ENCODE data around the gene FCRL1. TPM values are rescaled to one million over a fixed set of nuclear protein-coding genes. Genes with fewer than 3 reads are reported as not detected.
A peak's percentile ranks its signal among the peaks of the same experiment; 100 is the strongest.

FCRL1 gene
- total RNA-seq, 2 experiments from 2014 or later, result 62.8 to 72.6 TPM

GRCh38 chr1:157753611-157754010 lies 66.3 kb downstream of the FCRL1 start:
- H3K79me2 ChIP-seq (ENCODE audit: insufficient read depth, low read depth, low read length), result no peaks in the 10 kb centered on the region
- ChIA-PET POLR2A (no interaction called here), CTCF (ENCODE audit: unreplicated experiment) (no interaction called here)
- H3K9me3 ChIP-seq (ENCODE audit: low read length), result peaks cover under 1% of the 10 kb centered on the region; the same call in 1 of the 2 replicates
- intact Hi-C loops (cut with micrococcal nuclease; ENCODE audit: unreplicated experiment), result loop anchor here (10.0 kb wide), 1 partner anchor 99 kb away; no protein-coding TSS in a partner anchor
- peaks cover under 1% of the 10 kb centered on the region; the same call in 1 of the 2 replicates for H3K36me3 ChIP-seq (ENCODE audit: insufficient read depth, low read length)
- no peak for DNase-seq (ENCODE audit: low spot score)
- TF ChIP-seq CTCF (conservative IDR thresholded peaks at IDR 0.05; ENCODE audit: low read length), result no peak
- no peak for TF ChIP-seq EZH2phosphoT487 (IDR thresholded peaks at IDR 0.05; ENCODE audit: borderline replicate concordance, low read depth, low read length)
- no TSS peak for BruUV-seq (replicated peaks)
- no peak overlapping the region for H3K27ac ChIP-seq (ENCODE audit: low read depth, low read length, poor library complexity, severe bottlenecking)
- no peak overlapping the region for H3K4me2 ChIP-seq (ENCODE audit: low read length)
- no peaks in the 10 kb centered on the region for H4K20me1 ChIP-seq (ENCODE audit: insufficient read depth, low read length)
- peaks cover 8% of the 10 kb centered on the region for H3K4me1 ChIP-seq (ENCODE audit: insufficient read depth, low read length, poor library complexity, severe bottlenecking)
- no peak overlapping the region for H2AFZ ChIP-seq (ENCODE audit: low read length)
- no peak overlapping the region for H3K4me3 ChIP-seq (ENCODE audit: low read depth, low read length, poor library complexity, severe bottlenecking)
- H3K9me2 ChIP-seq (ENCODE audit: insufficient read depth, low read length), result no peaks in the 10 kb centered on the region

- TF ChIP-seq EZH2phosphoT487 (IDR thresholded peaks at IDR 0.05; ENCODE audit: borderline replicate concordance, low read depth, low read length), result no peak
- peak; percentile 47 for TF ChIP-seq CTCF (conservative IDR thresholded peaks at IDR 0.05; ENCODE audit: low read length)
- intact Hi-C loops (cut with micrococcal nuclease; ENCODE audit: unreplicated experiment), result loop anchor here (10.0 kb wide), 1 partner anchor 96 kb away; no protein-coding TSS in a partner anchor
- DNase-seq (ENCODE audit: low spot score), result no peak
- no peak overlapping the region for H3K27ac ChIP-seq (ENCODE audit: low read depth, low read length, poor library complexity, severe bottlenecking)
- ChIA-PET POLR2A (interaction anchor here (2.1 kb wide), 1 partner anchor 11 kb away, joined by 8 read pairs; no protein-coding TSS in a partner anchor), CTCF (ENCODE audit: unreplicated experiment) (no interaction called here)
- H3K79me2 ChIP-seq (ENCODE audit: insufficient read depth, low read depth, low read length), result no peaks in the 10 kb centered on the region
- no peak overlapping the region for H3K4me2 ChIP-seq (ENCODE audit: low read length)
- no peaks in the 10 kb centered on the region; the same call in 1 of the 2 replicates for H3K36me3 ChIP-seq (ENCODE audit: insufficient read depth, low read length)
- H2AFZ ChIP-seq (ENCODE audit: low read length), result 0 out of 2 replicates have a peak overlapping the region, but pooled peaks have one; percentile 15
- peaks cover 4% of the 10 kb centered on the region for H3K4me1 ChIP-seq (ENCODE audit: insufficient read depth, low read length, poor library complexity, severe bottlenecking)
- no peak overlapping the region for H3K4me3 ChIP-seq (ENCODE audit: low read depth, low read length, poor library complexity, severe bottlenecking)
- no TSS peak for BruUV-seq (replicated peaks)
- no peaks in the 10 kb centered on the region for H4K20me1 ChIP-seq (ENCODE audit: insufficient read depth, low read length)
- no peaks in the 10 kb centered on the region for H3K9me2 ChIP-seq (ENCODE audit: insufficient read depth, low read length)
- H3K9me3 ChIP-seq (ENCODE audit: low read length), result no peaks in the 10 kb centered on the region
Measured at GRCh38 chr1:157751283-157751682, 68.6 kb downstream of the FCRL1 start.

- Histone ChIP-seq H3K9me2 (ENCODE audit: insufficient read depth, low read length) (no peaks in the 10 kb centered on the region), H3K4me1 (ENCODE audit: insufficient read depth, low read length, poor library complexity, severe bottlenecking) (peaks cover 4% of the 10 kb centered on the region), H3K4me3 (ENCODE audit: low read depth, low read length, poor library complexity, severe bottlenecking) (no peak overlapping the region), H3K4me2 (ENCODE audit: low read length) (no peak overlapping the region), H3K79me2 (ENCODE audit: insufficient read depth, low read depth, low read length) (no peaks in the 10 kb centered on the region), H2AFZ (ENCODE audit: low read length) (no peak overlapping the region), H3K27ac (ENCODE audit: low read depth, low read length, poor library complexity, severe bottlenecking) (no peak overlapping the region), H4K20me1 (ENCODE audit: insufficient read depth, low read length) (no peaks in the 10 kb centered on the region), H3K9me3 (ENCODE audit: low read length) (no peaks in the 10 kb centered on the region), H3K36me3 (ENCODE audit: insufficient read depth, low read length) (no peaks in the 10 kb centered on the region)
- no peak for TF ChIP-seq EZH2phosphoT487 (IDR thresholded peaks at IDR 0.05; ENCODE audit: borderline replicate concordance, low read depth, low read length)
- TF ChIP-seq CTCF (conservative IDR thresholded peaks at IDR 0.05; ENCODE audit: low read length), result no peak
- CTCF ChIA-PET (ENCODE audit: unreplicated experiment), result no interaction called here
- POLR2A ChIA-PET, result interaction anchor here (0.6 kb wide), 1 partner anchor 15 kb away, joined by 4 read pairs; no protein-coding TSS in a partner anchor
- intact Hi-C loops (cut with micrococcal nuclease; ENCODE audit: unreplicated experiment), result no loop called here
- BruUV-seq (replicated peaks), result no TSS peak
- DNase-seq (ENCODE audit: low spot score), result no peak
Measured at GRCh38 chr1:157748262-157748817, 71.6 kb downstream of the FCRL1 start.

Measured in OCI-LY7 (cell line).